Thyroid gland (tissue), 4 donors: ENCODE measurements around the gene EPS8.

ENCODE experiments used
- POLR2A ChIP-seq, 2 donors: fragments of 450-650 bp; IDR thresholded peaks; one replicate each; pipeline ENCODE4 v1.6.1; 2017; ENCODE audit warnings: antibody characterized with exemption in 2 of 2, mild to moderate bottlenecking in 2 of 2, moderate library complexity in 1 of 2
- TF ChIP-seq, protein P1 (sequence below), 6 experiments: fragments of 200-600 bp in 3 of 6; fragments of 450-650 bp in 3 of 6; sonication (generic) in 3 of 6; IDR thresholded peaks; one replicate each; pipeline ENCODE4 v1.5.1; 2016 to 2019; ENCODE audit warnings: antibody characterized with exemption in 6 of 6, mild to moderate bottlenecking in 2 of 6, inconsistent platforms in 1 of 6, moderate library complexity in 1 of 6

DNA sequence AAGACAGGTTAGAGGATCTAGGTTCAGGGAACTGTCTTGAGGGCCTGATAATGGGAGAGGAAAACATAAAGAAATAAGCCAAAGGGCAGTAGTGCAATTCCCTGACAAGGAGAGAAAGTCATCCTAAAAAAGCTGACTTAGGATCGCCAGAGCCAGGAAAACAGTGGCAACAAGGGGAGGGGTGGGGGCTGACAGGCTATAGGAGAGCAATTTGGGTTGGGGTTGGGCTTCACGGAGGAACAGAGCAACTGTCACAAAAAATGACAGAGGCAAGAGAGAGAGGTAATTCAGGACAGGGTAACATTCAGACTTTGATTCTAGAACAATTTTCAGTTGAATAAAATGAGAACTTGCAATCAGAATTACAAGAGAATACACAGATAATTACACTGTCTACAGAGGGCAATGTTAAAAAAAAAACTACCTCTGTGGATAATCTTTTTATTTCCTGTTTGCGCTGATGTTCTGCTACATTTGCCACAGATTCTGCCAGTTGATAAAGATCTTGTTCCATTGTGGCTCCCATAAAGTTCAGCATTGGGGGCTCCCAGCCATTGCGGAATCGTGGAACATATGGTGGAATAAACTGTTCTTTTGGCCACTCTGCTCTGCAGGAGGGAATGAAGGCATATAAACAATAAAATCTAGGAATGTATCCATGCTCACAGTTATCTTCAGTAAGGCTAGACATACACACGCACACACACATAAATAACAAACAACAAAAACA lies 138.6 kb downstream of the EPS8 start:
- TF ChIP-seq POLR2A (IDR thresholded peaks at IDR 0.05): no peak
- TF ChIP-seq, protein P1, sequence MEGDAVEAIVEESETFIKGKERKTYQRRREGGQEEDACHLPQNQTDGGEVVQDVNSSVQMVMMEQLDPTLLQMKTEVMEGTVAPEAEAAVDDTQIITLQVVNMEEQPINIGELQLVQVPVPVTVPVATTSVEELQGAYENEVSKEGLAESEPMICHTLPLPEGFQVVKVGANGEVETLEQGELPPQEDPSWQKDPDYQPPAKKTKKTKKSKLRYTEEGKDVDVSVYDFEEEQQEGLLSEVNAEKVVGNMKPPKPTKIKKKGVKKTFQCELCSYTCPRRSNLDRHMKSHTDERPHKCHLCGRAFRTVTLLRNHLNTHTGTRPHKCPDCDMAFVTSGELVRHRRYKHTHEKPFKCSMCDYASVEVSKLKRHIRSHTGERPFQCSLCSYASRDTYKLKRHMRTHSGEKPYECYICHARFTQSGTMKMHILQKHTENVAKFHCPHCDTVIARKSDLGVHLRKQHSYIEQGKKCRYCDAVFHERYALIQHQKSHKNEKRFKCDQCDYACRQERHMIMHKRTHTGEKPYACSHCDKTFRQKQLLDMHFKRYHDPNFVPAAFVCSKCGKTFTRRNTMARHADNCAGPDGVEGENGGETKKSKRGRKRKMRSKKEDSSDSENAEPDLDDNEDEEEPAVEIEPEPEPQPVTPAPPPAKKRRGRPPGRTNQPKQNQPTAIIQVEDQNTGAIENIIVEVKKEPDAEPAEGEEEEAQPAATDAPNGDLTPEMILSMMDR (IDR thresholded peaks at IDR 0.05): no peak
